Neuron (in vitro differentiated cells): ENCODE data around the gene C5orf34.

ENCODE experiments used
- H2AFZ ChIP-seq: one replicate; pipeline ENCODE4 v1.6.1; 2013; ENCODE audit warnings: low read depth, mild to moderate bottlenecking, inconsistent platforms, low read length, moderate library complexity
- H3K27me3 ChIP-seq: one replicate; pipeline ENCODE4 v1.6.1; 2013; ENCODE audit warnings: low read length; ENCODE audit not compliant: insufficient read depth
- H3K36me3 ChIP-seq: one replicate; pipeline ENCODE4 v1.6.1; 2013; ENCODE audit warnings: low read length; ENCODE audit not compliant: insufficient read depth
- H3K4me1 ChIP-seq: one replicate; pipeline ENCODE4 v1.6.1; 2013; ENCODE audit warnings: low read length; ENCODE audit not compliant: insufficient read depth
- H3K4me3 ChIP-seq: 2 replicates; pipeline ENCODE4 v1.5.1; 2013; ENCODE audit warnings: mild to moderate bottlenecking, low read length, moderate library complexity
- H3K9me3 ChIP-seq: one replicate; pipeline ENCODE4 v1.6.1; 2013; ENCODE audit warnings: low read length

C5orf34 gene

GRCh38 chr5:43437062-43437660, 77.8 kb downstream of the C5orf34 start:
- H3K4me1 ChIP-seq: no peaks in the 10 kb centered on the region
- H3K27me3 ChIP-seq: no peaks in the 10 kb centered on the region
- no peaks in the 10 kb centered on the region for H3K36me3 ChIP-seq
- no peak overlapping the region for H3K4me3 ChIP-seq
- H2AFZ ChIP-seq: no peak overlapping the region
- H3K9me3 ChIP-seq: no peaks in the 10 kb centered on the region
